Upper lobe of right lung (tissue), 1 donor: ENCODE data around the gene SNCAIP. TPM values are rescaled to one million over a fixed set of nuclear protein-coding genes. Genes with fewer than 3 reads are reported as not detected.
"Not testable (repeated sequence)": the region's sequence is repeated elsewhere in the genome, so short reads cannot be mapped to it uniquely, and the experiment has no call there.

Experiments
- ATAC-seq: fragments of 200-7000 bp; cut with Tn5 transposase; one replicate; pipeline ENCODE4 v1.9.1; 2020; ENCODE audit warnings: mild to moderate bottlenecking, moderate library complexity
- DNase-seq: peaks from one replicate; pipeline ENCODE4 v3.0.0-alpha.2; 2020
- H3K27ac ChIP-seq: fragments of 200-600 bp; one replicate; pipeline ENCODE4 v1.8.0; 2022
- H3K27me3 ChIP-seq: fragments of 200-600 bp; one replicate; pipeline ENCODE4 v1.8.0; 2022; ENCODE audit warnings: mild to moderate bottlenecking
- H3K36me3 ChIP-seq: fragments of 200-600 bp; one replicate; pipeline ENCODE4 v1.8.0; 2022
- H3K4me1 ChIP-seq: fragments of 200-600 bp; one replicate; pipeline ENCODE4 v1.8.0; 2022
- H3K4me3 ChIP-seq: fragments of 200-600 bp; one replicate; pipeline ENCODE4 v1.8.0; 2022; ENCODE audit warnings: mild to moderate bottlenecking
- H3K9me3 ChIP-seq: fragments of 200-600 bp; one replicate; pipeline ENCODE4 v1.8.0; 2022
- intact Hi-C: fragments of 100-400 bp; cut with DNase I; formaldehyde crosslinking; loops from one replicate; pipeline ENCODE4 v1.11.0; 2022
- total RNA-seq: library from RNA; stranded (reverse); fragmentation: NEBNext Ultra II Directional; extraction: Animal tissue kit (Norgen Biotek cat#: 25700); gene quantifications from one replicate; pipeline ENCODE4 v1.2.1, GENCODE V29; 2021
- TF ChIP-seq, protein P1 (sequence below): fragments of 200-600 bp; IDR thresholded peaks from one replicate; pipeline ENCODE4 v1.8.0; 2022; ENCODE audit warnings: antibody characterized with exemption
- donor health status: DM: no; HTN: yes; CAD: no; lungs with severe emphysema.

Gene SNCAIP
- total RNA-seq, 1 donor from 2014 or later, result 4.0 TPM

DNA sequence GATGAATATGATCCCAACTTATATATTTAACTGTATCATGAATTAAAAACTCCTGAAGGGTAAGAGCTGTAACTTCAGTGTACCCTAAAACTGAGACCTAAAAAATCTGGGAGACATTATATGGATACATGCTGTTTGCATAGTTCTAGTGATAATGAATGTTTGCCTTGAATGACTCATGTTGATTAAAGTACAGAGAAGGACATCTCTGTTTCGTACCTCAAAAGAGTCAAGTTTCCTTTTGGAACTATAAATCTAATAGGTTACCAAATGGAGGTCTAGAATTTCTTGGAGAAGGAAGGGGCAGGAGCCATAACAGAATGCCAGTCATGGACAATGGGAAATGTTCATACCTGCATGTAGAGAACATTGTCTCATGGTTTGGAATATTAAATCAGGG is 168.1 kb downstream of the SNCAIP start:
- TF ChIP-seq, protein P1, sequence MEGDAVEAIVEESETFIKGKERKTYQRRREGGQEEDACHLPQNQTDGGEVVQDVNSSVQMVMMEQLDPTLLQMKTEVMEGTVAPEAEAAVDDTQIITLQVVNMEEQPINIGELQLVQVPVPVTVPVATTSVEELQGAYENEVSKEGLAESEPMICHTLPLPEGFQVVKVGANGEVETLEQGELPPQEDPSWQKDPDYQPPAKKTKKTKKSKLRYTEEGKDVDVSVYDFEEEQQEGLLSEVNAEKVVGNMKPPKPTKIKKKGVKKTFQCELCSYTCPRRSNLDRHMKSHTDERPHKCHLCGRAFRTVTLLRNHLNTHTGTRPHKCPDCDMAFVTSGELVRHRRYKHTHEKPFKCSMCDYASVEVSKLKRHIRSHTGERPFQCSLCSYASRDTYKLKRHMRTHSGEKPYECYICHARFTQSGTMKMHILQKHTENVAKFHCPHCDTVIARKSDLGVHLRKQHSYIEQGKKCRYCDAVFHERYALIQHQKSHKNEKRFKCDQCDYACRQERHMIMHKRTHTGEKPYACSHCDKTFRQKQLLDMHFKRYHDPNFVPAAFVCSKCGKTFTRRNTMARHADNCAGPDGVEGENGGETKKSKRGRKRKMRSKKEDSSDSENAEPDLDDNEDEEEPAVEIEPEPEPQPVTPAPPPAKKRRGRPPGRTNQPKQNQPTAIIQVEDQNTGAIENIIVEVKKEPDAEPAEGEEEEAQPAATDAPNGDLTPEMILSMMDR, result no peak
- H3K27ac ChIP-seq, result no peak overlapping the region
- no peak for DNase-seq
- no peaks in the 10 kb centered on the region for H3K4me1 ChIP-seq
- intact Hi-C loops, result no loop called here
- H3K27me3 ChIP-seq, result no peaks in the 10 kb centered on the region
- H3K36me3 ChIP-seq, result no peaks in the 10 kb centered on the region
- ATAC-seq, result no peak
- no peaks in the 10 kb centered on the region for H3K9me3 ChIP-seq
- H3K4me3 ChIP-seq, result no peak overlapping the region

- ATAC-seq (no peak), DNase-seq (no peak)
- intact Hi-C loops, result no loop called here
These were observed 172.1 kb downstream of the SNCAIP start for GRCh38 chr5:122484103-122484502.

DNA sequence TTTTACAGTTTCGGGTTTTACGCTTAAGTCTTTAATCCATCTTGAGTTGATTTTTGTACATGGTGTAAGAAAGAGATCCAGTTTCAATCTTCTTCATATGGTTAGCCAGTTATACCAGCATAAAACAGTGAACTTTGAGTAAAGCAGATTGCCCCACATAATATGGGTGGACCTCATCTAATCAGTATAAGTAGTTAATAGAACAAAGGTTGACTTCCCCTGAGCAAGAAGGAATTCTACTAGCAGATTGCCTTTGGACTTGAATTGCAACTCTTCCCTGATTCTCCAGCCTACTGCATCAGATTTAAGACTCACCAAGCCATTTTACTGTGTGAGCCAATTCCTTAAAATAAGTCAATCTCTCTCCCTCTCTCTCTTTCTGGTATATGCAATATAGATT is 173.2 kb downstream of the SNCAIP start:
- TF ChIP-seq, protein P1, result no peak
- Histone ChIP-seq H3K9me3 (no peaks in the 10 kb centered on the region), H3K36me3 (no peaks in the 10 kb centered on the region), H3K27me3 (no peaks in the 10 kb centered on the region), H3K4me1 (no peaks in the 10 kb centered on the region), H3K27ac (no peak overlapping the region), H3K4me3 (no peak overlapping the region)
- ATAC-seq (no peak), DNase-seq (no peak)
- intact Hi-C loops, result no loop called here

More at GRCh38 chr5:122484103-122484502, 172.1 kb downstream of the SNCAIP start:
- no peaks in the 10 kb centered on the region for H3K9me3 ChIP-seq
- no peak overlapping the region for H3K27ac ChIP-seq
- no peaks in the 10 kb centered on the region for H3K36me3 ChIP-seq
- H3K4me1 ChIP-seq, result no peaks in the 10 kb centered on the region
- no peaks in the 10 kb centered on the region for H3K27me3 ChIP-seq
- TF ChIP-seq, protein P1, result no peak
- H3K4me3 ChIP-seq, result no peak overlapping the region

DNA sequence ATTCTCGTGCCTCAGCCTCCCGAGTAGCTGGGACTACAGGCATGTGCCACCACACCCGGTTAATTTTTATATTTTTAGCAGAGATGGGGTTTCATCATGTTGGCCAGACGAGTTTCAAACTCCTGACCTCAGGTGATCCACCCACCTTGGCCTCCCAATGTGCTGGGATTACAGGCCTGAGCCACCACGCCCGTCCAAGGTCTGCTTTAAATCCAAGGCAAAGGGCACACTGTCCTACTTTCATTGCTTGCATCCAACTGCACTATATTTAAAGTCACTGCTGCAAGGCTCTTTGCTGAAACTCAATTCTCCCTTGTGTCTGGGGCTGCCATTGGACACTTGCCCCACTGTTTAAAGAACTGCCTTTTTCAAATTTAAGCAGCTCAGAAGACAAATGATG is 174.6 kb downstream of the SNCAIP start:
- H3K27me3 ChIP-seq, ATAC-seq, DNase-seq, intact Hi-C loops, H3K27ac ChIP-seq, H3K9me3 ChIP-seq, H3K4me1 ChIP-seq, H3K36me3 ChIP-seq, H3K4me3 ChIP-seq: not testable (repeated sequence)

GRCh38 chr5:122490718-122491117 is 178.7 kb downstream of the SNCAIP start:
- TF ChIP-seq, protein P1, result no peak
- DNase-seq, result no peak
- ATAC-seq, result no peak

GRCh38 chr5:122492675-122493074 is 180.6 kb downstream of the SNCAIP start:
- Histone ChIP-seq H3K27ac (no peak overlapping the region), H3K27me3 (no peaks in the 10 kb centered on the region), H3K36me3 (no peaks in the 10 kb centered on the region), H3K4me3 (no peak overlapping the region), H3K9me3 (no peaks in the 10 kb centered on the region), H3K4me1 (no peaks in the 10 kb centered on the region)
- TF ChIP-seq, protein P1, result peak; percentile 28
- DNase-seq, result no peak
- intact Hi-C loops, result no loop called here
- ATAC-seq, result peak; percentile 52

More at GRCh38 chr5:122490718-122491117, 178.7 kb downstream of the SNCAIP start:
- H3K9me3 ChIP-seq, result no peaks in the 10 kb centered on the region
- H3K27me3 ChIP-seq, result no peaks in the 10 kb centered on the region
- no peaks in the 10 kb centered on the region for H3K4me1 ChIP-seq
- no peak overlapping the region for H3K4me3 ChIP-seq
- no peak overlapping the region for H3K27ac ChIP-seq
- intact Hi-C loops, result no loop called here
- H3K36me3 ChIP-seq, result no peaks in the 10 kb centered on the region
